H1 (cell line): Measurements from ENCODE around the gene DSP. TPM values are rescaled to one million over a fixed set of nuclear protein-coding genes. Genes with fewer than 3 reads are reported as not detected.

Experiments used
- RBBP5 ChIP-seq: IDR thresholded peaks from 2 replicates; pipeline ENCODE4 v1.7.1; 2012; ENCODE audit warnings: low read depth, mild to moderate bottlenecking, inconsistent platforms, low read length, moderate library complexity, borderline replicate concordance
- polyA plus RNA-seq, 7 experiments: library from polyadenylated mRNA; depleted of rRNA in 3 of 7; stranded (reverse) in 5 of 7; unstranded in 2 of 7; fragments of >200 nt in 5 of 7; fragments of 200-250 nt in 2 of 7; gene quantifications; 1 replicate in 5 of 7; 2 replicates in 1 of 7; 4 replicates in 1 of 7; pipeline versions ENCODE4 v1.2.1 to v1.2.3, GENCODE V29; 2011 to 2013; ENCODE audit warnings: missing spikeins in 2 of 7, mixed read lengths in 2 of 7
- total RNA-seq: library from RNA; stranded (reverse); fragmentation: NEBNext Ultra II Directional; extraction: Animal tissue kit (Norgen Biotek cat#: 25700); gene quantifications from 2 replicates; pipeline ENCODE4 v1.2.1, GENCODE V29; 2021

Gene DSP
- total and polyA plus RNA-seq, 2 of the 8 experiments (the other 6 are each of a cell fraction or from before 2014, with no cell fraction given): 14.3 to 48.5 TPM

- TF ChIP-seq RBBP5: no peak
Measured at GRCh38 chr6:7523922-7524321, 17.5 kb upstream of the DSP start (continued).
